OCI-LY1 (cell line): ENCODE measurements around the gene MYH7B.

Experiments
- EZH2 ChIP-seq: fragments of 200-600 bp; sonication (generic), shearing (Covaris generic); IDR thresholded peaks from 2 replicates; pipeline ENCODE4 v1.8.0; 2017; ENCODE audit warnings: borderline replicate concordance, mixed run types, mild to moderate bottlenecking, antibody characterized with exemption, low read length, moderate library complexity, mixed read lengths
- TF ChIP-seq, protein P1 (sequence below): fragments of 200-600 bp; sonication (generic), shearing (Covaris generic); IDR thresholded peaks from 2 replicates; pipeline ENCODE4 v1.5.1; 2017; ENCODE audit warnings: mild to moderate bottlenecking, antibody characterized with exemption, low read length, moderate library complexity, mixed read lengths

DNA sequence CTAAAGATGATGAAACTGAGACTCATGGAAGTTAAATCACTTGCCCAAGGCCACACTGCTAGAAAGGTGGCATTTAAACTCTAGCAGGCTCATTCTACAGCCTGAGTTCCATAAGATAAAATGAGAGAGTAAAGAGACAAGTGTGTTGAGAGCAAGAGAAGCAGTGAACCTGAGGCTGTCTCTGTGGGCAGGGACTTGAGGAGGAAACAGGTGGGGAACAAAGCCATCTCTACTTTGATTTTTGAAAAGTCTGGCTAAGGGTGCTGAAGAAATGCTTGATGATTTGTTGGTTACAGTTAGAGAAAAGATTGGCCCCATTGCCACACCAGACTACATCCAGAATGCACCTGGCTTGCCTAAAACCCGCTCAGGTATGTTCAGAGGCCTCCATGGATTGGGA is 29.1 kb upstream of the MYH7B start:
- TF ChIP-seq, protein P1, sequence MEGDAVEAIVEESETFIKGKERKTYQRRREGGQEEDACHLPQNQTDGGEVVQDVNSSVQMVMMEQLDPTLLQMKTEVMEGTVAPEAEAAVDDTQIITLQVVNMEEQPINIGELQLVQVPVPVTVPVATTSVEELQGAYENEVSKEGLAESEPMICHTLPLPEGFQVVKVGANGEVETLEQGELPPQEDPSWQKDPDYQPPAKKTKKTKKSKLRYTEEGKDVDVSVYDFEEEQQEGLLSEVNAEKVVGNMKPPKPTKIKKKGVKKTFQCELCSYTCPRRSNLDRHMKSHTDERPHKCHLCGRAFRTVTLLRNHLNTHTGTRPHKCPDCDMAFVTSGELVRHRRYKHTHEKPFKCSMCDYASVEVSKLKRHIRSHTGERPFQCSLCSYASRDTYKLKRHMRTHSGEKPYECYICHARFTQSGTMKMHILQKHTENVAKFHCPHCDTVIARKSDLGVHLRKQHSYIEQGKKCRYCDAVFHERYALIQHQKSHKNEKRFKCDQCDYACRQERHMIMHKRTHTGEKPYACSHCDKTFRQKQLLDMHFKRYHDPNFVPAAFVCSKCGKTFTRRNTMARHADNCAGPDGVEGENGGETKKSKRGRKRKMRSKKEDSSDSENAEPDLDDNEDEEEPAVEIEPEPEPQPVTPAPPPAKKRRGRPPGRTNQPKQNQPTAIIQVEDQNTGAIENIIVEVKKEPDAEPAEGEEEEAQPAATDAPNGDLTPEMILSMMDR = no peak
- TF ChIP-seq EZH2 = no peak
